HG03045 (cell line): Measurements from ENCODE around the gene HMX1.

Experiments used
- ATAC-seq: cut with Tn5 transposase; IDR thresholded peaks from one replicate; pipeline ENCODE4 v1.9.1; 2021; ENCODE audit warnings: mild to moderate bottlenecking, moderate library complexity; ENCODE audit not compliant: unreplicated experiment

HMX1 gene

DNA sequence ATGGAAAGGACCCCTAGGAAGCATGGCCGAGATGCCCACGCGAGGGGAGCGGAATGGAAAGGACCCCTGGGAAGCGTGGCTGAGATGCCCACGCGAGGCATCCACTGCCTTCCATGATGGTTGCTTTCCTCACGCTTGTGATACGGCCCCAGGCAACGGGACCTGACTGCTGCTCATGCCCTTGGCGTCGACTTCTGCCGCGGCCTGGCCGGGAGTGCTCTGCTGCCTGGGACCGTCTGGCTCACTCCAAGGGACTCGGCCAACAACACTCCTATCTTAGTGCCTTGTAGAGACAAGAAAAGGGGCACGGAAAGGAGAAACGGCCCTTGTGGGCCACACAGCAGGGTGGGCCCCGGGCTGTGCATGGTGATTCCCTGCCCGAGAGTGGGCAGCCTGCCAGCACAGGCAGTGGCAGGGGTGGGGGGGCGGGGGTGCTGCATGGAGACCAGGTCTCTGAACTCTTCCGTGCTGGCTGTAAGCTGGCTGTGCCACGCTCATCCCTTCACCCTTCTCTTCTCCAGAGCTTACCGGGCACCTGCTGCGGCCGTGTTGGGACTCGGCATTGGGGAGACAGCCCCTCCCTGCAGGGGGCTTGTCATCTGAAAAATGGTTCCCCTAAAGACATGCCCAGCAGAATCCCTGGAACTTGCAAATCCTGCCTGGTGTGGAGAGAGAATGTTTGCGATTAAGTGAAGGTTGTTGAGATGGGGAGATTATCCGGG is 38.6 kb upstream of the HMX1 start:
- no peak for ATAC-seq

DNA sequence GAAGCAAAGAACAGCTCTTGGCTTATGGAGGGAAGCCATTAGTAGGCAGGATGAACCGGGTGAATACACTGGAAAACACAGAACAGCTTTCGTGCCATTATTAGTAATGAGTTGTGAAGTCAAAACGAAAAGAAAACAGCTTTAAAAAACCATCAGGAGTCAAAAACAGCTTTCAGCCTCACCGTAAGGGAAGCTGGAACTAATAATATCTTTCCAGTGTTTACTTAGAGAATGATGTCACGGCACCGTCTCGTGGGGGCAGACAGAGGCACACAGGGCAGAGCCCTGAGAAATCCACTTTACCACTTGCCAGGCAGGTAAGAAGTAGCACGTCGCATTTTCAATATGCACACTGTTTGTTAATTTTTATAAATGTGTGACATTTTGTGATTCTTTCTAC is 37.9 kb upstream of the HMX1 start:
- ATAC-seq = no peak

DNA sequence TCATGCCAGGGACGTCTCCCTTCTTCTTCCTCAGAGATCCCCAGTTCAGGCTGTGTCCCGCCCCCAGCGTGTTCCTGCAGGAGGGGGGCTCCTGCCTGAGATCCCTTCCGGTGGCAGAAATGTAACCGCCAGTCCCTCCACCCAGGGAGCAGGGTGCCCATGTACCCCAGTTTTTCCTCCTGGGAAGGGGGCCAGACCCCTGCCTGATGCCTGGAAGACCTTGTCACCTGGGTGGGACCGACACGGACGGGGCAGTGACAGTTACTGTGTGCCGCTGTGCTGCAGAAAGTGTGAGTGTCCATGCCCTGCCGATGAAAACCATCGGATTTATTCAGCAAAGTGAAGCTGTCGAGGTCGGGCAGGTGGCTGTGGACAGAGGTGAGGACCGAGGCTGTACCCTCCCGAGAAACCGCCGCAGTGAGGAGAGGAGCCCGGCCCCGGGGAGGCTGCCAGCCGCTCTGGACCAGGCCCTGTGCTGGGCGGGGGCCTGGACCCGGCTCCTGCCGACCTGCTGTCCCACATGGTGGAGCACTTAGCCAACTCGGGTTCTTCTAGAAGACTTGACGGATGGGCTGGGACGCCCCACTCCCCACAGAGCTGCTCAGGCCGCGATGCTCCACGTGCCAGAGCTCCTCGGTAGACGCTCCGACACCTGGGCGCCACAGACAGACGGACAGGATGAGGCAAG is 36.7 kb upstream of the HMX1 start:
- no peak for ATAC-seq

DNA sequence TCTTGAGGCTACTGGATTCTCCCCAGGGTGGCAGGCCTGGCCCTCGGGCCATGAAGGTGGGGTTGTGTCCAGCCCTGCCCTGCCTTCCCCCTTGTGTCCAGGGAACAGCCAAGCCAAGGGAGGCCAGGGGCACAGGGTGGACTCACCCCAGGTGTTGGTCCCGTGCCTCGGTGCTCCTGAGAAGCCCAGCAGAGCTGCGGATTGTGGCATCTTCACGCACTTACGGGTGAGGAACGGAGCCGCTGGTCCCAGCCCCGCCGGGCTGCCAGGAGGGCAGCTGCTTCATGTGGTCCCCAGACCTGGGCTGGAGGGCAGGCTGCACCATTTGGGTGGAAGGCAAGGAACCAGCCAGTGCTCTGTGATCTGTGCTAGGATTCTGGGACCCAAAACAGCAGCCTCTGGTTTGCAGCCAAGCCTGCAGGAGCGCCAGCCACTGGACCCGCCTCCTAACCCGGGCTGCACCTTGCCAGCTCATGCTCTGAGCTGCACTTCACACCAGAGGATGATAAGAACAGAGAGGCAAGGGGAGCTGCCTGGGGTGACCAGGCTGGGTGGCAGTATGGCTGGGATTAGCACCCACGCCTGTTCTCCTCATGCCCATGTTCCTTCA is 36.1 kb upstream of the HMX1 start:
- no peak for ATAC-seq

DNA sequence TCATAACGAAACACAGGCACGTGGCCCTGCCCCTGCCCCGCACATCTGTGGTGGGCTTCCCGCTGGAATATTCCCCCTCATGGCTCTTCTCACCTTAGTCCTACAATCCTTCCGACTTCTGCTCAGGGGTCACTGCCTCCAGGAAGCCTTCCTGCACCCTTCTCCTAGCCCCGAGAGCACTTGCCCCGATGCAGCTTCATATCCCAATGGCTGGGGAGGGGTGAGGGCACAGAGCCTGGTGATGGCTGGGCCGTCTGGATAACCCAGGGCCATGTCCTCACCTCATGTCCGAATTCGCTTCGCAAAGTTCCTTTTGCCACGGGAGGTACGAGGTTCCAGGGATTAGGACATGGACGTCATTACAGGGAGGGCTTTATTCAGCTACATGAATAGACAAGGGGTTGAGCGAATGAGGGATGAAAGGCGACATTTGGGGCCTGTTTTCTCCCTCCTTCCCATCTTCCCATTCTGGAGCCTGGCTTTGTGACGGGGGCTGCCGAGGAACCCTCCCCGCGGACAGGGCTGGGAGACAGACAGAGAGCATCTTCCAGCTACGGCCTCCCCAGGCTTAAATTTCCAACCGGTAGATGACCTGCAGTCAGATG is 35.5 kb upstream of the HMX1 start:
- no peak for ATAC-seq

DNA sequence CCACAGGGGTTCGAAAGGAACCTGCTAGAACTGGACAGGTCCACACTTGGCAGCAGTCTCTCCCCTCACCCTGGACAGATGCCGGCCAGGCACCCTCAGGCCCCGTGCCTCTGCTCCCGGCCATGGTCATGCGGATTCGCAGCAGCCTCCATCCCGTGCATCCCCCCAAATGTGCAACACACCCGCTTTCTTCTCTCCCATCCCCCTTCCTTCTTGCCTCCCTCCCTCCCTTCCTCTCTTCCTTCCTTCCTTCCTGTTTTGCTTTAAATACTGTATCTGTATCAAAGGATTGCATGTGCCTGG is 35.0 kb upstream of the HMX1 start:
- no peak for ATAC-seq

DNA sequence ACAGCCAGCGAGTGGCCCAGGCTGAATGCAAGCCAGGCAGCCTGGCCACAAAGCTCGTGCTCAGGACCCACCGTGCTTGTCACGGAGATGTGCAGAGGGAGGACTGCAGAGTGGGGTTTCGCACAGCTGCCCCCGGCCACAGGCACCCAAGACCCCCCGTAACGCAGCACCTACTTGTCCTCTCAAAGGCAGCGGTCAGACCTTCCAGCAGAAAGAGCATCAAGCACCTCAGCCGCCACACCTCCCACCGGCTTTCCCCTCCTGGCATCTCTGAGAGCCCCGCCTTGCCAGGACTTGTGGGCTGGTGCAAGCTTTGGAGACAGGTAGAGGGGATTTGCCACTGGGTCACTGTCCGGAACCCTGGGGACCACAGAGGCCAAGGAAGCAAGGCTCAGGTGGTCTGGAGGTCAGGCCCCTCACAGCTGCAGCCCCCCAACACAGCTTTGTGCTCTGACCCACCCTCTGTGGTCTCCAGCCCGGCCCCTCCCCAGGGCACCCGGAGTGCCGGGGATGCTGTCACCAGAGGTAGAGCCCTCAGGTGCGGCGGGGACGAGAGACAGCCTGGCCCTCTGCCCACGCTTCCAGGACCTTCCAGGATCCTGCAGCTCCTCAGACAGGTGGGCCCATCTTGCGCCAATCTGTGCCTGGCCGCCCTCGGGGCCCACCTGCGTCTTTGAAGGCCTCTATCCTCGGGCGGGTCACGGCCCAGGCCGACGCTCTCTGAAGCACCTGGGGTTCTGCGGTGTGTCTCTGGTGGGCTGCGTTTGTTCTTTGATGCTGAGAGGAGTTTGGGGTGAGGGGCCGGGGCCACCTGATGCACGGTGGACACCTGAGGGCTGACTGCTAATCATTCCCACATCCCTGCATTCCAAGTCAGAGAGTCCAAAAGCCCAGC is 34.4 kb upstream of the HMX1 start:
- ATAC-seq = no peak

DNA sequence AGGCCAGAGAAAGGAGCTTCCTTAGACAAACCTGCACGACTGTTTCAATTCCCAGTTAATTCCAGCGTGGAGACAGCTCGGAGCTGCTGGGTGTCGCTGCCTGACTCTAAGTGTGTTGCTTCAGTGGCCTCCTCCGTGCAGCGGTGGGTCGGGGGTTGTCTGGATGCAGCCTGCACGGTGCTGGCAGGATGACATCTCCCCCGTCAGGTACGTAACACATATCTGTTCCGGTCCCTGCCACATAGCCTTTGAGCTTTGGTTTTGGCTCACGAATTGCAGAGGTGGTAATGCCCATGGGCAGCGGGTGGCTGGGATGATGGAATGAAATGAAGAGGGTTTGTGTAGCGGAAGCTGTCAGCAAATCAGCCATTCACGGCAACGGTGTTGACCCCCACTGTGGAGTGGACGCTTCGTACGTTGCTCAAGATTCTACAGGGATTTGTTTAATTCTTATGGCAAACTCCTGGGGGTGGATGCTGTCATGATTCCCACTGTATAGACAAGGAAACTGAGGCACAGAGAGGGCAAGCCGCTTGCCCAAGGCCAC is 33.7 kb upstream of the HMX1 start:
- no peak for ATAC-seq

DNA sequence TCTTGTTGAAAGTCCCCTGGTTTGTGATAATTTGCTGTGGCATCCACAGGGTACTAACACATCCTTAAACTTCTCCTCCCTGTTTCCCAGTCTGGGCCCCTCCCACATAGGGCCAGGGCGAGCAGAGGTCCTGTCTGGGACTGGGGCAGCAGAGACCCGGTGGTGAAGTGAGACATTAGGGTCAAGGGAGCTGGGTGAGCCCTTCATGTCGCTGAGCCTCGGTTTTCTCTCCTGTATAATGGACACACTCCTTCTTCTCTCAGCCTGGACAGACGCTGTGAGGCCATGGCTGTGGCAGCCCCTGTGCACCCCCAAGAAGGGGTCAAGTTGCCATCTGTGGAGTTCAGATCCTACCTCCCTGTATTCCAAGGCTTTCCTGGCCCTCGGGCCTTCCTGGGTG is 33.0 kb upstream of the HMX1 start:
- ATAC-seq = no peak

DNA sequence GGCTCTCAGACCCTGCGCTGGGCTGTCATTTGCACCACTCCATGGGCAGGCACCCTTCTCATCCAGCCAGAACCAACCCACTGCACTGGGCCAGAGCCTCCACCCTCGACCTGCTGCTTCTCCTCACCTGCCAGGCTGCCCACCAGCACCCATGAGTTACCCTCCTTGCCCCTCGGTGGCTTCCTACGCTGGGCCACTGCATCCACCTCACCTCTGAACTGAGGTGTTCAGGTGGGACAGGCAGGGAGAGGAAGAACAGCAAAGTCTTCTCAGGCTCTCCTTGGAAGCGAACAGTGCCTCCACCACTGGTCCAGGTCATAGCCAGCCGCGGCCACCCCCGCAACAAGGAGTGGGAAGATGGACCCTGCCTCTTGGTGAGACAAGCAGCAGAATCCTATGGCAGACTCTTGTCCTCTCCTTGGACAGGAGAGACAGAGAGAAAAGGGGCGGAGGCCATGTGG is 32.4 kb upstream of the HMX1 start:
- no peak for ATAC-seq

DNA sequence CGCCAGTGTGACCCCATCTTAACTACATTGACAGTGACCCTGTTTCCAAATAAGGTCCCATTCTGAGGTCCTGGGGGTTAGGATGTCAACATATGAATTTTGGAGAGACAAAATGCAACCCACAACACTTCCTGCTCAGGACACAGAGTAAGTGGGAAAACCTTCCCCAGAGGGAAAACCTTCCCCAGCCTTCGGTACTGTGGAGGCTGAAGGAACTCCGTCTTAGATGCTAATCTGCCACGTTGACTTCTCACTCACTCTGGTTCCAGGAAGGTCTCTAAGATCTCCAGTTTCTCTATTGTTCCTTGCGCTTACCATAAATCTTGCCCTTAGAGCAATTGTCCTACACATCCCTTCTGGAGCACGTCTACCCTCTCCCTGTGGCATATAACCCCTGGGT is 29.7 kb upstream of the HMX1 start:
- no peak for ATAC-seq

DNA sequence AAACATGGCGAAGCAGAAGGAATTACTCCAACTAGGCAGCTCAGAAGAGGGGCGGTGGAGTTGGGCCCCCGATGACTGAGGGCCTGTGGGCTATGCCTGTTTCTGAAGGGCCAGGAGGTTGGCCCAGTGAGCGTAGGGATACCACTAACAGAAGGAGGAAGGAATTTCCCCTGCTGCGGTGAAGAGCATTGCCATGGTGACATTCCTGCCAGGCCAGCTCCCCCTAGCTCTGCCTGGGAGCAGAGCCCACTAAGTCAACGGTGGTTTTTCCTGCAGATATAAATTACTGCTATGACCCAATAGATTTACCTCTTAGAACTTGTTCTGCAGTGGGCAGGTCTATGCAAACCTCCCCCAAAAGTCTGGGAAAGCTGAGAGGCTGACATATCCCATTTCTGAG is 28.9 kb upstream of the HMX1 start:
- no peak for ATAC-seq

DNA sequence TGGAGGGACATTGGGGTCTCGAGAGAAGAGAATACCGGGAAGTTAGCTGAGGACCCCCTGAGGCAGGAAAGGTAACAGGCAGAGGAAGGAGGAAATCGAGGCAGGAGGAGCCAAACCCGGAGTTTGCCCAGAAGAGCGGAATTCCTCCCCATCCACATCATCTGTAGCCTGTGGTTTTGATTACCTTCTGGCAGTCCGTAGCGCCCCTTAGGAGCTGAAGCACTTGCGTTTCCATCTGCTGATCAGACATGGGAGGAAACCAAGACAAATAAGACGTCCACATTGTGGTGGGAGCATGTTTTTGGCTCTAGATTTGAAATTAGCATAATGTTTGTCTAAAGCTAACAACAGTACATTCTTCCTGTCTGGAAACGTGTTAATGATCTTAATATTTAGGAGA is 26.8 kb upstream of the HMX1 start:
- ATAC-seq = no peak

DNA sequence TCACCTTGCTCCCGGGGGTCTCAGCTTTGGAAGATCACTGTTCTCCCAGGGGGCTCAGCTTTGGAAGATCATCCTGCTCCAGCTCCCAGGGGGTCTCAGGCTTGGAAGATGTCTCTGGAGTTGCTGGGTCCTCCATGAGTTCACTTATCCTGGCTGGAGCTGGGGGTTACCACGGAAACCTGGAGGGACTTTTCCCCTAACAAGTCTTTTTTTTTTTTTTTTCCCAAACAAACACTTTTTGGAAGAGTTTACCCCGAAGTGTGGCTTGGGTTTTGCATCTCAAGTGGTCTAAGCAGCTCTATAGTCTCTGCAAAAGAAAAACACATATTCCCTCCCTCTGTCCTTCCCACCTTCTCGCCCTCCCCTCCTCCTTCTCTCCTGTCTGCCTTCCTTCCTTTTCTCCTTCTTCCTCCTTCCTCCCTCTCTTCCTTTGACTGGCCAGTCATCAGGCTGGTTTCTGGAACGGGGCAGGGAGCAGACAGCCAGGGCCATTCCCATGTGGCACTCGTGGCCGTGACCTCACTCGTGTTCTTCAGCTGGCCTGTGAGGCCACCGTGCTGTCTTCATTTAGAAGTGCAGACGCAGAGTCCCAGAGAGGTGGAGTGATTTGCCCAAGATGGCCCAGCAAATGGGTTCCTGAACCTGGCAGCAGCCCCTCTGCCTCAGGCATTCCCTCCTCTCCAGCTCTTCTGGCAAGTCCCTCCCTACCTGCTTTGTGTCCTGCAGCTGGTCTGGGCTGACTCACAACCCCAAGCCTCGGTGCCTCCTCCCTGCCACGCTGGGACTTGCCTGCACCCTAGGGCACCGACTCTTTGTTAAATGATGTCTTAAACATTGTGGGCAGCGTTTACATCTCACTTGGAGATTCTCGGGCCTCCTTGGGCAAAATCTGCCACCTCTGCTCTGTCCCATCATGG is 25.9 kb upstream of the HMX1 start:
- ATAC-seq = no peak

DNA sequence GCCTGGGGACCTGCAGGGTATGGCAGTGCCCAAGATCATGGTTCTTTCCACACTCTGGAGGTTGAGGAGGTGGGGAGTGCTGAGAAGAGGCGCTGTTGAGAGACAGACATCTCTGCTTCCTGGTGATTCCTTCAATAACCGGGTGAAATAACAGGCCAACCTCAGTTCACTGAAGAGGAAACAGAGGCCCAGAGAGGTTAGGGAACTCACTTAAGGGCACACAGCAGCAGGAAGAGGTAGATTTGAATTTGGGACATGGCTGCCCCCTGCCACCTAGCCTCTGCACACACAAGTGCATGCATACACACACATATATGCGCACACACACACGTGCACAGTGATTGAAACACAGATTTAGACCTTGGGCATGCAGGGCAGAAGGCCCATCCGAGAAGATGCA is 24.9 kb upstream of the HMX1 start:
- ATAC-seq = no peak

DNA sequence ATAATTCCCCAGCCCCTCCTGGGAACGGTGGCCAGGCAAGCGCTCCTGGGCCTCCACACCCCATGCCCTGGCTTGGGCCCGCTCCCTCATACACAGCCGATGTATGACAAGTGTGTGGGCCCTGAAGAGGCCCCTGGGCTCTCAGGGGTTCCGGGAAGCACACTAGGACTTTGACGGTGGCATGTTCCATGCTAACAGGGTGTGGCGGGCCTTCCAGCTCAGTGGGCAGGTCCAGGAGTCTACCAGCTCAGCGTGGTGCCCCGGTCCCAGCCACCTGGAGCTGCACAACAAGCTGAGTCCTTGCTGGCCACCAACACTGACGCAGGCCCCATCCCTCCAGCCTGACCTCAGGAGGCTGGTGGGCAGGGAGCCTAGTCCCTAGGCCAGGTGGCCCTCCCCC is 24.4 kb upstream of the HMX1 start:
- ATAC-seq = no peak

DNA sequence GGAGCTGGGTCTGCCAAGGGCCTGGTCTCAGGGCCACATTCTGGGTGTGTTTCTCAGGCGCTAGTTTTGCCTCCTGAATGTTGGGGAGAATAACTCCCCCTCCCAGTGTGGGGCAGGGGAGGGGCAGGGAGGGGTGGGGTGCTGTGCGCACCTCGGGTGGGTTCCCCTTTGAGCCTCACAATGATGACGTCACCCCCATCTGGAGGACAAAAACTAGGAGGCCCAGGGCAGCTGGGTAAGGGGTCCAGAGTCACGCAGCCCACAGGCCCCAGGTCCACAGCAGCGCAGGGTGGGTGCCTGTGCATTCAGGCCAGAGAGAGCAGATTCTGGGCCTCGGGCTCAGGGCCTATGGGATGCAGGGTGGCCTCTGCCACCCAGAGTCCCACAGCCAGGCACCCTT is 23.7 kb upstream of the HMX1 start:
- ATAC-seq = no peak

DNA sequence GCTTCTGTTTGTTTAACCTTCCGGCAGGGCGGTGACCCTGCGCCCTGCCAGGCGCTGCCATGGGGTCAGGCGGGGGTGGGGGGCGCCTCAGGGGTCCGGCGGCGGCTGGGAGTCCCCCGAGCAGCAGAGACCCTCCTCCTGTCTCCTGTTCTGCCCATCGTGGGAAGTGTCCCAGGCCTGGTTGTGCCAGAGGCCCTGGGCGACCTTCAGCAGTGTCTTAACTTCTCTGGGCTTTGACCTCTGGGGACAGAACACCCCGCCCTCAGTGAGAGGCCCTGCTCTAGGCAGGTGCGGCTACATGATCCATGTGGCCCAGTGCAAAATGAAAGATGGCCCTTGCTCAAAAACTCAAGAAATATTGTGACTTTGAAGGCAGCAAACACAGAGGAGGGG is 22.8 kb upstream of the HMX1 start:
- ATAC-seq = no peak

DNA sequence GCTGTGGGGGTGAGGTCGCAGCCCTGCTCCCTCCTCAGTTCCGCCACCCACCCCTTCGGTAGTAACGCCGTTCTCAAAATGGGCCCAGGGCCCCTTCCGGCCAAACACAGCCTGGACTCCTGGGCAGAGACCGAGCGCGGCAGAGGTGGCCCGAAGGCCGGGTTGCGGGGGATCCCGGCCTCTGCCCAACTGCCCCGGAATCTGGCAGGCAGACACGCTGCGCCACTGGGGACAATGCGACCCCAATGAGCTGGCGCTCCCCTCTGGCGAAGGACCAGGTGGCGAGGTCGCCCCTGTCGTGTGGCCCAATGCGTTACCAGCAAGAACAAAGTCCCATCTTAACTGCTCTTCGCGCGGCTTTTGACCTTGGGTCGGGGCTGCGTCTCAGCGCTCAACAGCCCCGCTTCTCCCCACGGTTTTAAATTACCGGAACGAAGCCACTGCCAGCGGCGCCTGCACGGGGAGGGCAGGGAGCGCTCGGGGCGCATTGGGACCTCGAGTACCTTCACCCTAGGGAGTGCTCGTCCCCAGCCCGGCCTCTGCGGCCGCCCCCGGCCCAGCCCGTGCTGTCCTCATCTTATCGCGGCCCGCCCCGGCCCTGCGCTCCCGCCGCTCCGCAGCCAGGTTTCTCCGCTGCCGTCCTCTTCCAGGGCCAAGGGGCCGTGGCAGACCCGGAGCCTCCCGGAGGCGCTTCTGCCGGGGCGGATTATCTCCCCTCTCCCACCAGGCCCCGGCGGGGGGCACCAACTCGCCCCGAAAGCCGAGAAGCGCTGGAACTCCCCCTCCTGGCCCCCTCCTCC is 22.2 kb upstream of the HMX1 start:
- no peak for ATAC-seq
